ENCODE measurements around the gene ANG.

- TF ChIP-seq CTCF (IDR thresholded peaks at IDR 0.05; ENCODE audit: low read length): peak; percentile 86
- no peak for TF ChIP-seq EZH2 (IDR thresholded peaks at IDR 0.05; ENCODE audit: borderline replicate concordance, low read length)
These were observed 8.9 kb downstream of the ANG start for GRCh38 chr14:20697273-20698017.
